GM19467 (cell line): ENCODE data around the gene STMN1.

ENCODE experiments used
- ATAC-seq: cut with Tn5 transposase; IDR thresholded peaks from one replicate; pipeline ENCODE4 v1.9.1; 2021; ENCODE audit warnings: mild to moderate bottlenecking, moderate library complexity; ENCODE audit not compliant: unreplicated experiment

The STMN1 gene

DNA sequence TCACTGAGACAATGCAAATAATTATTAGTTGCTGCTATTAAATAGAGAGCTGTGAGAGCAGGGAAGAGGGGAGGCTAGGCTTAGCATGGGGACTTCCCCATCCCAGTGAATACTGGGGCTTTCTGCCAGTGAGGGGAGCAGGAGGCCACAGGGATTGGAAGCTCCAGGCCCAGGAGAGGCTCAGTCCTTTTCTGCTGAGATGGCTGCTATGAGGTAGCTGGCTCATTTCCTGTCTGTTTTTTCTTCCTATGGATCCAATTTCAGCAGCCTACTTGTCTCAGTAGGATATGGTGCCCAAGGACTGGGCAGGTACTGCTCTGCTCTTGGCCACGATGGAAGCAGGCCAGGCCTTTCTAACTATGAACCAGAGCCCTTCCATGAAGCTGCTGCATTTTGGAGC, 10.0 kb downstream of the STMN1 start:
- ATAC-seq: no peak

DNA sequence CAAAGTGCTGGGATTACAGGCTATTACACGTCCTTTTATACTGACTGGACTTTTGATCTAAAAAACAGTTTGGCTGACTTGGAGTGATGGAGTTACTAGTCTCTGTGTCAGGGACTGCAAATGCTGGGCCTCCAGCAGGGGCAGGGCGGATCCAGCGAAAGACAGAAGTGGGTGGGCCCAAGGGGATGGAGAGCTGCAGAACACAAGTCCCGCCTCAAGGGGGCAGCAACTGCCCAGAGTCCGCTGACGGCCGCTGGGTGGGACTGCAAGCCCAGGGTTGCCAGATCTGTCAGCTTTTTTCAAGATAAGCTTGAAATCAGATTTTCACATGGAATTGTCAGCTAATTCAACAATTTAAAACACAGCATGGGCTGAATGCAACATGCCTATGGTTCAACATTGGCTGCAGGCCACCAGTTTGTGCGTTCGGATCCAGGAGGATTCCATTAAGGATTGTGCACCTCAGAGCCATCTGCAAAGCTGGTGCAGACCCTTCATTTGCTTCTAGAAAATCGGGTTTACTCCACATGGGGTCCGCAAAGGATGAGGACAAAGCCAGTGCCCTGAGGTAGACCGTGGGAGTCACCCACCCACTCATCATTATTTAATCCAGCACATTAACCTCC, 10.7 kb downstream of the STMN1 start:
- ATAC-seq: peak; percentile 85

DNA sequence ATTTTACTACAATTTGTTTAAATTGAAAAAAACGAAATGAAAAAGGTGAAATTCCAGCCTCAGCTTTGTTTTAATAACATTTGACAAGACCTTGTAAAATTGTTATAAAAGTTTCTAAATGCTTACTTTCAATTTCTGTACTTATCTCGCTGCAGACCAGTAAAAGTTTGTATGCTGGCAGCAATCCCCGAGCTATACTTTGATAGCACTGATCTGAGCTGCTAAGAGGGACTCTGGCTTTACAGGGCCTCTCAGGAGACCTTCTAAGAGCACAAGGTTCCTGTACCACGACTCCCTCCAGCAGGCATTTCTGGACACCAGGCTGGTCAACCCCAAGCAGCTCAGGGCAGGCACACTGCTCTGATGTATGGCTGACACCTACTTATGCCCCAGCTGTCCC, 13.1 kb downstream of the STMN1 start:
- ATAC-seq: no peak

DNA sequence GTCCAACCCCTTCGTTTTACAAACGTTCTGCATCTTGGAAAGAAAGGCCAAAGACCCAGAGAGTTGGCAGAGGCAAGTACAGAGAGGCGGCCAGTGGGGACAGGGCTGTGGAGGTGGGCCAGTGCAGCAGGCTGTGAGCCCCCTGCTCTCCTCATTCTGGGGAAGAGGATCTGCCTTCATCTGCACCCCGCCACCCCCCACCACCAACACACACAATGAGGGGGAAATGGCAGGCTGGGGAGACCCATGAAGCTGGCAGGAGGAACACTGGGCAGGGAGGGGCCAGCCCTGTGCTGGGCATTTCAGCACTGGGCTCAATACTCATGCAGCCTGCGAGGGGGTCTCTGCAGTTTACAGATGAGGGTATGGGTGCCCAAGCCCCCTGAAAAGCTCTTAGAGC, 14.6 kb downstream of the STMN1 start:
- no peak for ATAC-seq

DNA sequence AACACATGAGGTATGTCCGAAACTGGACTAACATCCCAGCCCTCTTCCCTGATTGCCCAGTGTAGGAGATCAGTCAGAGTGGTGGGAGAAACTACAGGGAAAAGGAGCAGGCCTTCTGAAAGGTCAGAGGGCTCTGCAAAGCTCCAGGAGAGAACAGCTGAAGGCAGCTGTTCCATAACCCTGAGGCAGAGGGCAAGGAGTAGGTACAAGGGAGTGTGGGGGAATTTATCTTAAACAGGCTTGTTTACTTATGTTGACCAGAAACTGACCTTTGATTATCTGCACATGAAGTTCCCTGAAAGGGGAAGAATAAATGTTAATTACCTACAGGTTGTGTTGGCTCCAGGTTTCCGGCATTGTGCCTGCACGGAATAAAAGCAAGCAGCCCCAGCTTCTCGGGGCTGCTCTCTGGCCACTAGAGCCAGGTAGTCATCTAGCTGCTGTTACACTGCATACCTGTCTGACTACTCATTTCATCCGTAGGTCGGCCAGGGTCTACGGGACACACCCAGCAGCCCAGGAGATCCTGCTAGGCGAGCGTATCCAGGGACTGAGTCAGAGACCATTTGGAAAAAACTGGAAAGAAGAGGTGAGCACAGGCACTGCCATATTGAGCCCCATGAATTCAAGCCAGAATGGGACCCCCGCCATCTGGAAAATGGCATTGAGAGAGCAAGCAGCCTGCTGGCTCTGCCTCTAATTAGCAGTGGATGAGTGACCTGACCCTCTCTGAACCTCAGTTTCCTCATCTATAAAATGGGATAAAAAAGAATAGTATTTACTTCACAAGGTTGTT, 15.8 kb downstream of the STMN1 start:
- ATAC-seq: no peak

DNA sequence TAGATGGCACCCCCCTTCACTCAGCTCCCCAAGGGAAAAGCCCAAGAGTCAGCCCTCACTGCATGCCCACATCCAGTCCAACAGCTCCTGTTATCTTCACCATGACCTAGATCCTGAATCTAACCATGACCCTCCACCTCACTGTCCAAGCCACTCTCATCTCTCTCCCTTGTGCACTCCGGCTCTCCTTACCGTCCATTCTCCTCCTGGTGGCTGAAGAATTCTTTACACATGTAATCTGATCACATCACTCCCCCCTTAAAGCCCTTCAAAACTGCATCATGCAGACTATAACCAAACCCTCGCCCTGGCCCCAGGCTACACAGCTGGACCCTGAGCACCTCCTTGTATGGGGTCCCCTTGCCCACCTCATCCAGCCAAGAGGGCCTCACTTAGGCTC, 16.7 kb downstream of the STMN1 start:
- no peak for ATAC-seq

DNA sequence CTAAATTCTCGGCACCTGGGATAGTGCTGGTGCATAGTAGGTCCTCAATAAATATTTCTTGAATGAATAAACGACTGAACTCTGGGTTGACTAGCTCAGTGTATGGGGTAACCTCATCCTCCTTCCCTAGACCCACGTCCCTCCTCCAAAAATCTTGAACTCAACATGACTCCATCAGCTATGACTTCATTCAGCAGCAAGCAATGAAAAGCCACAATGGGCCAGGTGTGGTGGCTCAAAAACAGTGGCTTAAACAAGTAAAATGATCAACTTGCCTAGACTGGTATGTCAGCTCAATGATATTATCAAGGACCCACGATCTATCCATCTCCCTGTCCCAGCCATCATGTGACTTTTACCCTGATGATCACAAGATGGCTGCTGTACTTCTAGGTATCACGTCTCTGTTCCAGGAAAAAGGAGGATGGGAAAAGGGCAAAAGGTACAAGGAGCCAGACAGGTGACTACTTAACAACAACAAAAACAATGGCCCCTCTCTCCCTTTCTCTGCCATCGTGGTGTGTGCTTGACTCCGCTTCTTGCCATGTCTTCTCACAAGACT, 17.7 kb downstream of the STMN1 start:
- no peak for ATAC-seq

DNA sequence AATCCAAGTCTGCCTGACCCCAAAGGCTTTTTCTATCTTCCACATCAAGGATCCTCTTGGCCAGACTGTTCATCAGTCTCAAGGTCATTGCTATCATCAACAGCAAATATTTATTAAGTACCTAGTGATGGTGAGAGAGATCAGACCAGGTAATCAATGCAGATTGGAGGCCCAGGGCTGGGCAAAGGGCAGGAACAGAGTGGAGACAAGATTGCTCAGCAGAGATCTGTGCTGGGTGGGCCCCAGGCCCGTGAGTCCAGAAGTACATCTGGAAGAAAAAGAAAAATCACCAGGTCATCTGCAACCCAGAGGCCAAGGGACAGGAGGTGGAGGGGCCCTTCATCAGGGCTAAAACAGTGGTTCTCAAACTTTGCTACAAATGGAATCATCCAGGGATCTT, 20.6 kb downstream of the STMN1 start:
- no peak for ATAC-seq

DNA sequence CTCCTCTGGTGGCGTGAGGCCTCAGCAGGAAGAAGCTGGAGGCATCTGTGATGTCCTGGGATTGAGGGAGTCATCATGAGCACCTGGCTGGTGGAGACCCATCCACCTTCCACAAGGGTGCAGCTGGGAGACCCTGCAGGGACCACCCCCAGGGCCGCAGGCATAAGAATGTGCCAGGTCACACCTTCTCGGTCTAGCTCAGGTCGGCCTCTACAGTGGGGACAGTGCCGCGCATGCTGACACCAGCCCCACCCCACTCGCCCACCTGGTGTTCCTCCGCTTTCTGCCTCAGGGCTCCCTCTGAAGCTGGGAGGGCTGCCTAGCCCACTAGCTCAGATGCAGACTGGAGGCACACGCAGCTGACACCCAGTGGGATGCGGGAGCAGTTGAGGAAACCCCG, 25.0 kb downstream of the STMN1 start:
- no peak for ATAC-seq

DNA sequence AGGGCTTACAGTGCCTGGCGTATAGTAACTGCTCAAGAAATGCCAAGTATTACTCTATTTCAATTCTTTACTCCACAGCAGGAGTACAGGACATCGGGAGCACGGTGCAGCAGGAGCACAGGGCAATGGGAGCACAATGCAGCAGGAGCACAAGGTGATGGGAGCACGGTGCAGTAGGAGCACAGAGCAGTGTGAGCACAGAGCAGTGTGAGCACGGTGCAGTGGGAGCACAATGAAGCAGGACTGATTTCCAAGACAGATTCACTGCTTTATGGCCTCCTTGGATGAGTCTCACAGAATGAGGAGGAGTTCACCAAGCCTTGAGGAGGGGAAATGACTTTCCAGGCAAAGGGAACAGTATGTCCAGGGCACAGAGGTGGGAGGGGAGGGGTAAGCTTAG, 25.7 kb downstream of the STMN1 start:
- ATAC-seq: no peak

DNA sequence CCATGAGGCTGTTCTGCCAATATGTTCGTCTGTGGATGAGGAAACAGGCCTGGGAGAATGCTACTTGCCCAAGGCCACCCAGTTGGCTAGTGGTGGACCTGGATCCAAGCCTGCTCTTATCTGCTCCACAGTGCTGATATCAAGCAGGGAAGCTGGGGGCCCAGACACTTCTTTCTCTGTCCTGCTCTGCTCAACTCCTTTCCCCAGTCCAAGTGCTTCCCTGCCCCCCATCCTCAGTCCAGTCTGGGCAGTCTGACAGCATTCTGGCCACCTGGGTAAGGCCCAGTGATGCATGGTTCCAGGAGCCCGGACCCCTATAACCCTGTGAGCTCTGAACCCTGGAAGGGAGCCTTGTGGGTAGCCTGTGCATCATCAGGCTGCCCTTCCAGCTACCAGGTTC, 26.5 kb downstream of the STMN1 start:
- no peak for ATAC-seq

DNA sequence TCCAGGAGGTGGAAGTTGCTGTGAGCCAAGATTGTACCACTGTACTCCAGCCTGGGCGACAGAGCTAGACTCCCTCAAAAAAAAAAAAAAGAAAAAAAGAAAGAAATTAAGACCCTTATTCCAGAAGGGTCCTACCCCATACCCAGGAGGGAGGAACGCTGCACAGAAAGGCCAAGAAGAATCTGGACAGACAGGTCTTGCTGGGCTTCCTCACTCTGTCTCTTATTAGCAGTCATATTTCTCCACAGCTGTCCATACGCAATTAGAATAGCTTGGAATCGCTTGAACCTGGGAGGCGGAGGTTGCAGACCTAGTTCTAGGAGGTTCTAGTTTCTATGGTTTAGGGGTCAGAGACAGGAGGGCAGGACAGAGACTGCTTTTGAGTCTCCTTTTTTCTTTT, 27.5 kb downstream of the STMN1 start:
- ATAC-seq: no peak

DNA sequence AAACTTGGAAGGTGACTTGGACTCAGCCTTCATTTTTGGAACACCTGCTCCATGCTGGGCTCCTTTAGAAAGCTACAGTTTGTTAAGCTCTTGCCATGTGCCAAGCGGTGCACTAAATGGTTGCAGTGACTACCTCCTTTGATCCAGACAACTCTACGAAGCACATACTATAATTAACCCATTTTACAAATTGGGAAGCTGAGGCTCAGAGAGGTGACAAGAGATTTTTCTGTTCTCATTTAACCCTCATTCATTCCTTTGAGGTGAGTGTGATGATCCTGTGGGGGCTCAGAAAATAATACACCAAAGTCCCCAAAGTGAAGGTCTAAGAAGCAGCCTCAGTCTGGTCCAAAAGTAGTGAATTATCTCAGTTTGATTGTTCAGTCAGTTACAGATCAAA, 29.1 kb downstream of the STMN1 start:
- ATAC-seq: no peak

DNA sequence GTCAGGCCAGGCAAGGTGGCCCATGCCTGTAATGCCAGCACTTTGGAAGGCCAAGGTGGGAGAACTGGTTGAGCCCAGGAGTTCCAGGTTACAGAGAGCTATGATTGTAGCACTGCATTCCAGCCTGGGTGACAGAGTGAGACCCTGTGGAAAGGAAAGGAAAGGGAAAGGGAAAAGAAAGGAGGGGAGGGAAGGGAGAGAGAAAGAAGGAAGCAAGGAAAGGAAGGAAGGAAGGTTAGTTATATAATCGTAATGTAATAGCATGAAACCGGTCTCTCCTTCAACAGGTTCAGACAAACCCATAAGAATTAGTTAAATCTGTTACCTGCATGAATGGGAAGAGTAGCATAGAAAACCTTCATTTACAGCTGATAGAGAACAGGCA, 29.5 kb downstream of the STMN1 start:
- no peak for ATAC-seq

DNA sequence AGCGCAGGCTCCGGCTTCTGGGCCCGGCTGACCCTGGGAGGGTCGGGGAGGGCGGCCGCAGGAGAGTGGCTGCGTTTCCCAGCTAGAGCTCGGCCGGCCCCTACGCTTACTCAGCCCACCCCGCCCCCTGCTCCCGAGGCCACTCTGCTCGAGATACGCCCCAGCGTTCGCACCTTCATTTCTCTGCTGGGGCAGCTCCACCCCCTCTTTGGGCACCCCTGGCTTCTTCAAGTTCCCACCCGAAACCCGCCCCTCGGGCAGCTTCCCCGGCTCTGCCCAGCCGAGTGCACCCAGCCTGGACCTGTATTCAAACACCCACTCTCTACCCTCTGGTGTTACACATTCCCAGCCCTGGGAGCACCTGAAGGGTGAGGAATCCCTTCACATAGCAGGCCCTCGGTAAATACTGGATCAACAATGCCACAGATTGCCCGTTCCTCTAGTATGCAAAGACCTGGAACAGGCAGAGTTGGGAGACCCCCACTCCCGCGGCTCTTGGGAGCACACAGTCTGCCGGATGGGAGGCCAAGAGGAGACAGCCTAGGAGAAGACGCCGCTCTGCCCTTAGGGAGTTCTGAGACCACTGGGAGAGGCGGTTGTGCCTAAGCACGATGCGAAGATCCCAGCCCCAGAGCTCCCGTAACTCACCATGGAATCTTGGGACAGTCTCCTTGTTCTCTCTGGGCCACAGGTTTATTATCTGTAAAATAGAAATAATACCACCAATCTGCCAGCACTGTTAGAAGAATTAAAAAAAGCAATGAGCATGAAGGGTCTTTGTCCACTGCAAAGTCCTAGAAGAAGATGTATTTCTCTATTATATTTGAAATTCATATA, 30.1 kb downstream of the STMN1 start:
- ATAC-seq: no peak

DNA sequence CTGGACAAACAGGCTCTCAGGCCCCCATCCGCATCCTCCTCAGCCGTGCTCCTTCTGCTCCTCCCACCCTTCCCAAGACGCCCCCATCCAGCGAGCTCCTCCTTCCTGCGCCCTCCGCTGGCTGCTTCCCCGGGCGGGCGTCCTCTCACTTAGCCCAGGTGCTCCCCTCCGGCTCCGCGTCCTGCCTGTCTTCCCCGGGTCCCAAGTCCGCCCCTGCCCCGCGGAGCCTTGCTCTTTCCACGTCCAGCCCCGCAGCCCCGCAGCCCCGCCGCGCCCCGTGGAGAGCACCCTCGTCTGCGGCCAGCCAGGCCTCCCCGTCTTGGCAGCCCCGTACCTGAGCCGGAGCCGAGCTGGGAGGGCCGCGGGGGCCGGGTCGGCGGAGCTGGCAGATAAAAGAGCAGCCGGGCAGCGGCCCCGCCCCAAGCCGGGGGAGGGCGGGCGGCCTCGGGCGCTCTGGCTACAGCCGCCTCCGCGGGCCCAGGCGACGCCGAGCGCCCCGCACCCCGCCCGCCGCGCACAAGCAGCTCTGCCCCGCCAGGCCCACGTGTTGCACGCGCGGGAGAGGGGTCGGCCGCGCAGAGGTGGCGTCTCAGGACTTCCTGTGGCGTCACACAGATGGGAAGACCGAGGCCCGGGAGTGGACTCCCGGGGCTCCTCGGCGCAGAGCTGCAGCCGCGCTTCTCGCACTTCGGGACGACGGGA, 30.9 kb downstream of the STMN1 start, which contains the start of gene PAQR7:
PAQR7 (minus strand) TSS at position 555 of the 702 bp plus-strand sequence. CDS start 11,869 bp downstream, outside the sequence.
- no peak for ATAC-seq

DNA sequence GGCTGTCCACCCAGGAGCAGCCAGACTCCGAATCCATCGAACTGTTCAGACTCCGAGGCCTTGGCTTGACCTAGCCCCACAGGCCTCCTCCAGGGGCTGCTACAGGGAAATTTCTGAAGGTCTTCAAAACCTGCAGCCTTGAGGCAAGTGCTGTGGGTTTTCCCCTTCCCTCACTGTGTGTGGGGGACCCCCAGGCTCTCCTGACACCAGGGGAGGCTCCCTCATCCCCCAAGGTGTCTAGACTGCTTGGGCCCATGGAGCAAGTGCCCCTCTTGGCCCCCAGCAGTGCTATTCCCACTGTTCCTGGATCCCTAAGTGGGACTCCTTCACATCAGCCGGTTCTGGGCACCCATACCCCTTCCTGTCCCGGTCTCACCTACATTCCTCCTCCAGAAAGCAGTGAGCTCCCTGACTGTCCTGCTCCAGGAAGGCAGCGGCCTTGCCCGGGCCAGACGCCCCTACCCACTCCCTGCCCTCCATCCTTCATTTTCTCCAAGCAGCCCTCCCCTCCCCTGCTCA, 31.5 kb downstream of the STMN1 start:
- no peak for ATAC-seq

DNA sequence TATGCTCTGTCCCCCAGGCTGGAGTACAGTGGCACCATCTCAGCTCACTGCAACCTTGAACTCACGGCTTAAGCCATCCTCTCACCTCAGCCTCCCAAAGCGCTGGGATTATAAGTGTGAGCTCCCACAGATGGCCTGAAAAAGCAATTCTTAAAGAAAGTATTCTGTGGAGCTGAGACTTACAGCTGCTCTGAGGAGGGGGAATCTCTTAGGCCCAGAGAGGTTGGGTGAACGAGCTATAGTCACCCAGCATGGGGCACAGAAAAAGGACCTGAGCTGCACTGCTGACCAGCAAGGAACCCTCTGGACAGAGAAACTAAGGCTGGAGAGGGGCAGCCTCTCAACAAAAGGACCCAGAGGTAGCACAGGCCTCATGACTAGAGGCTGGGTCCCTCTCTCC, 32.0 kb downstream of the STMN1 start:
- ATAC-seq: no peak

DNA sequence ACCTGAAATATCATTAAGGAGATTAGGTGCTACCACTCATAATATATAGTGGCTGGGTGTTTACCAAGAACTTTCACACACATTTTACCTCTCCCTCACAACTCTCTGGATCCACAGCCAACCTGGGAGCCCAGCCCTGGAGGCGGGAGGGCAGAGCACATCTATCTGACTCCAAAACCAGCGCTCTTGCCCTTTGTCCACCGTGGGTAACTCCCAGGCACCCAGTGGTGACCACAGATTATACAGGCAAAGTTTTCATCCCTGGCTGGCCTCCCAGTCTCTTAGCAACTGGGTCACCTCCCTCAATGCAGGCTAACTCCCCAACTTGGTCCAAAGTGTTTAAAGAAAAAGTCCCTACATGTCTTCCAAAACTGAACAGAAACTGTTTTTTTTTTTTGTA, 33.1 kb downstream of the STMN1 start:
- ATAC-seq: no peak

DNA sequence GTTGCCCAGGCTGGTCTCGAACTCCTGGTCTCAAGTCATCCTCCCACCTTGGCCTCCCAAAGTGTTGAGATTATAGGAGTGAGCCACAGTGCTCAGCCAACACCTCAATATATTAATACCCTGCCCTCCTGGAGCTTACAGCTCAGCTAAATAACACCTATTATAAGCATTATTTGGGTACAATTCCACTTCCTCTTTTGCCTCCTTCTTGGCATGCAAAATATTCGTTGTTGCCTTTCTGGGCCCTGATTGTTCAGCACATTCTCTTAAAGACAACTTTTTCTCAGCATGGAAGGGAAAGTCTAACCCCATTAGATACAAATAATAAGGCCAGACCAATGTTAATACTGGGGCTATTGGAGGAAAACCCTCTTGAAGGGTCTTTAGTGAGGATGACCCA, 33.5 kb downstream of the STMN1 start:
- ATAC-seq: no peak
